Activated CD8-positive, alpha-beta T cell treated with anti-CD3 and anti-CD28 coated beads, Interleukin-2, amount 10 ng/mL, durations not matched to agents 7 days and 5 days (primary cell): ENCODE data around the gene TEX11. TPM values are rescaled to one million over a fixed set of nuclear protein-coding genes. Genes with fewer than 3 reads are reported as not detected.
"Not testable (repeated sequence)": the region's sequence is repeated elsewhere in the genome, so short reads cannot be mapped to it uniquely, and the experiment has no call there.

ENCODE experiments used
- ATAC-seq: fragments of 150-1000 bp; cut with Tn5 transposase; one replicate; pipeline ENCODE4 v1.10.0; 2021; ENCODE audit warnings: moderate library complexity
- CTCF ChIA-PET: fragments of 350-600 bp; sonication (Branson Sonifier 250); formaldehyde crosslinking; loops from one replicate; lab custom pipeline; 2021; ENCODE audit warnings: antibody characterized with exemption; lab: Charles Lee
- POLR2A ChIA-PET: fragments of 350-600 bp; sonication (Branson Sonifier 250); formaldehyde crosslinking; loops from one replicate; lab custom pipeline; 2021; ENCODE audit warnings: antibody characterized with exemption; lab: Charles Lee
- DNase-seq: peaks from one replicate; pipeline ENCODE4 v3.0.0-alpha.2; 2020
- H3K27ac Mint-ChIP-seq: one replicate; pipeline ENCODE4 v1.8.0; 2021; ENCODE audit warnings: mild to moderate bottlenecking, mixed read lengths
- H3K27me3 Mint-ChIP-seq: one replicate; pipeline ENCODE4 v1.8.0; 2021; ENCODE audit warnings: low read depth, mixed read lengths
- H3K36me3 Mint-ChIP-seq: one replicate; pipeline ENCODE4 v1.8.0; 2021; ENCODE audit warnings: low read depth, mixed read lengths
- H3K4me1 Mint-ChIP-seq: one replicate; pipeline ENCODE4 v1.8.0; 2021; ENCODE audit warnings: low read depth, mixed read lengths
- H3K4me3 Mint-ChIP-seq: one replicate; pipeline ENCODE4 v1.8.0; 2021; ENCODE audit warnings: mild to moderate bottlenecking, mixed read lengths
- H3K9me3 Mint-ChIP-seq: one replicate; pipeline ENCODE4 v1.8.0; 2022; ENCODE audit warnings: mixed read lengths; ENCODE audit not compliant: insufficient read depth
- total RNA-seq, 2 experiments: library from RNA; stranded (reverse); gene quantifications; one replicate each; pipeline ENCODE4 v1.2.3, GENCODE V29; 2021

The TEX11 gene
- total RNA-seq, 2 experiments from 2014 or later, result not detected

- H3K36me3 Mint-ChIP-seq, result no peaks in the 10 kb centered on the region
- no peak overlapping the region for H3K4me3 Mint-ChIP-seq
- DNase-seq, result no peak
- ATAC-seq, result no peak
- POLR2A ChIA-PET, result no interaction called here
- CTCF ChIA-PET, result interaction anchor here (1.2 to 2.4 kb wide), 4 partner anchors 29 to 121 kb away, joined by 3 to 13 read pairs (median 8); no protein-coding TSS in a partner anchor
- no peaks in the 10 kb centered on the region for H3K9me3 Mint-ChIP-seq
- H3K27ac Mint-ChIP-seq, result no peak overlapping the region
- peaks cover 10% of the 10 kb centered on the region for H3K4me1 Mint-ChIP-seq
- peaks cover 9% of the 10 kb centered on the region for H3K27me3 Mint-ChIP-seq
These were observed 353.6 kb downstream of the TEX11 start for GRCh38 chrX:70554948-70555347.

- Mint-ChIP-seq H3K36me3 (no peaks in the 10 kb centered on the region), H3K27me3 (peaks cover 10% of the 10 kb centered on the region), H3K9me3 (no peaks in the 10 kb centered on the region), H3K4me1 (peaks cover 10% of the 10 kb centered on the region), H3K4me3 (no peak overlapping the region), H3K27ac (no peak overlapping the region)
- ChIA-PET POLR2A (no interaction called here), CTCF (interaction anchor here (1.2 to 2.4 kb wide), 6 partner anchors 25 to 121 kb away, joined by 3 to 13 read pairs (median 6); no protein-coding TSS in a partner anchor)
- no peak for ATAC-seq
- no peak for DNase-seq
These were observed 354.0 kb downstream of the TEX11 start for GRCh38 chrX:70554523-70554922.

GRCh38 chrX:70554081-70554480 is 354.4 kb downstream of the TEX11 start:
- H3K9me3 Mint-ChIP-seq, result no peaks in the 10 kb centered on the region
- POLR2A ChIA-PET, result no interaction called here
- H3K4me3 Mint-ChIP-seq, result no peak overlapping the region
- CTCF ChIA-PET, result interaction anchor here (1.2 to 2.4 kb wide), 6 partner anchors 25 to 121 kb away, joined by 3 to 13 read pairs (median 6); no protein-coding TSS in a partner anchor
- peaks cover 10% of the 10 kb centered on the region for H3K27me3 Mint-ChIP-seq
- ATAC-seq, result no peak
- DNase-seq, result no peak
- no peak overlapping the region for H3K27ac Mint-ChIP-seq
- no peaks in the 10 kb centered on the region for H3K36me3 Mint-ChIP-seq
- peaks cover 10% of the 10 kb centered on the region for H3K4me1 Mint-ChIP-seq

- POLR2A ChIA-PET, result interaction anchor here (0.5 kb wide), 1 partner anchor 167 kb away, joined by 3 read pairs; no protein-coding TSS in a partner anchor
- H3K9me3 Mint-ChIP-seq, result no peaks in the 10 kb centered on the region
- ATAC-seq (no peak), DNase-seq (no peak)
- H3K4me3 Mint-ChIP-seq, result no peak overlapping the region
- H3K4me1 Mint-ChIP-seq, result peaks cover 10% of the 10 kb centered on the region
- no peaks in the 10 kb centered on the region for H3K36me3 Mint-ChIP-seq
- no peak overlapping the region for H3K27ac Mint-ChIP-seq
- CTCF ChIA-PET, result interaction anchor here (1.2 to 2.4 kb wide), 6 partner anchors 24 to 120 kb away, joined by 3 to 13 read pairs (median 6); no protein-coding TSS in a partner anchor
- peaks cover 8% of the 10 kb centered on the region for H3K27me3 Mint-ChIP-seq
These were observed 355.0 kb downstream of the TEX11 start for GRCh38 chrX:70553516-70553915.

GRCh38 chrX:70552130-70552704 is 356.3 kb downstream of the TEX11 start:
- H3K4me1 Mint-ChIP-seq, result peaks cover 10% of the 10 kb centered on the region
- ATAC-seq (no peak), DNase-seq (no peak)
- CTCF ChIA-PET, result no interaction called here
- no peak overlapping the region for H3K27ac Mint-ChIP-seq
- POLR2A ChIA-PET, result no interaction called here
- H3K4me3 Mint-ChIP-seq, result no peak overlapping the region
- H3K27me3 Mint-ChIP-seq, result peaks cover 6% of the 10 kb centered on the region
- no peaks in the 10 kb centered on the region for H3K9me3 Mint-ChIP-seq
- H3K36me3 Mint-ChIP-seq, result no peaks in the 10 kb centered on the region

GRCh38 chrX:70549429-70549828 is 359.1 kb downstream of the TEX11 start:
- ATAC-seq (no peak), DNase-seq (no peak)
- Mint-ChIP-seq H3K36me3 (no peaks in the 10 kb centered on the region), H3K4me1 (peaks cover 10% of the 10 kb centered on the region), H3K27ac (no peak overlapping the region), H3K4me3 (no peak overlapping the region), H3K27me3 (peaks cover 5% of the 10 kb centered on the region), H3K9me3 (no peaks in the 10 kb centered on the region)
- CTCF ChIA-PET, result no interaction called here
- POLR2A ChIA-PET, result no interaction called here

- DNase-seq, result no peak
- no peaks in the 10 kb centered on the region for H3K4me1 Mint-ChIP-seq
- no peak overlapping the region for H3K27ac Mint-ChIP-seq
- ATAC-seq, result no peak
- ChIA-PET CTCF (no interaction called here), POLR2A (no interaction called here)
- no peaks in the 10 kb centered on the region for H3K9me3 Mint-ChIP-seq
- no peaks in the 10 kb centered on the region for H3K36me3 Mint-ChIP-seq
- peaks cover 12% of the 10 kb centered on the region for H3K27me3 Mint-ChIP-seq
- H3K4me3 Mint-ChIP-seq, result no peak overlapping the region
These were observed 373.3 kb downstream of the TEX11 start for GRCh38 chrX:70535198-70535597.

- POLR2A ChIA-PET, result no interaction called here
- Mint-ChIP-seq H3K4me1 (peaks cover 9% of the 10 kb centered on the region), H3K36me3 (no peaks in the 10 kb centered on the region), H3K27ac (no peak overlapping the region), H3K4me3 (no peak overlapping the region), H3K27me3 (no peaks in the 10 kb centered on the region), H3K9me3 (no peaks in the 10 kb centered on the region)
- ATAC-seq, result no peak
- CTCF ChIA-PET, result no interaction called here
- no peak for DNase-seq
These were observed 380.7 kb downstream of the TEX11 start for GRCh38 chrX:70527610-70528345.

GRCh38 chrX:70527053-70527452 is 381.5 kb downstream of the TEX11 start:
- ChIA-PET POLR2A (no interaction called here), CTCF (no interaction called here)
- ATAC-seq (no peak), DNase-seq (no peak)
- Mint-ChIP-seq H3K4me1 (peaks cover 9% of the 10 kb centered on the region), H3K4me3 (no peak overlapping the region), H3K27ac (no peak overlapping the region), H3K9me3 (no peaks in the 10 kb centered on the region), H3K36me3 (no peaks in the 10 kb centered on the region), H3K27me3 (no peaks in the 10 kb centered on the region)

GRCh38 chrX:70525733-70526132 is 382.8 kb downstream of the TEX11 start:
- CTCF ChIA-PET, result interaction anchor here (0.6 kb wide), 1 partner anchor 29 kb away, joined by 3 read pairs; no protein-coding TSS in a partner anchor
- Mint-ChIP-seq H3K4me1 (peaks cover 9% of the 10 kb centered on the region), H3K27ac (no peak overlapping the region)

GRCh38 chrX:70515692-70516091 is 392.8 kb downstream of the TEX11 start:
- POLR2A ChIA-PET, DNase-seq, H3K27ac Mint-ChIP-seq, H3K4me3 Mint-ChIP-seq, ATAC-seq, H3K36me3 Mint-ChIP-seq, CTCF ChIA-PET, H3K4me1 Mint-ChIP-seq, H3K9me3 Mint-ChIP-seq: not testable (repeated sequence)
- H3K27me3 Mint-ChIP-seq, result peaks cover 12% of the 10 kb centered on the region

More at GRCh38 chrX:70525733-70526132, 382.8 kb downstream of the TEX11 start:
- no peak for DNase-seq
- no peak for ATAC-seq
- Mint-ChIP-seq H3K4me3 (no peak overlapping the region), H3K27me3 (no peaks in the 10 kb centered on the region), H3K9me3 (no peaks in the 10 kb centered on the region), H3K36me3 (no peaks in the 10 kb centered on the region)
- POLR2A ChIA-PET, result no interaction called here

- H3K4me3 Mint-ChIP-seq, POLR2A ChIA-PET, H3K4me1 Mint-ChIP-seq, ATAC-seq, H3K36me3 Mint-ChIP-seq, DNase-seq, H3K27ac Mint-ChIP-seq, H3K9me3 Mint-ChIP-seq, CTCF ChIA-PET: not testable (repeated sequence)
- H3K27me3 Mint-ChIP-seq, result peaks cover 12% of the 10 kb centered on the region
These were observed 393.2 kb downstream of the TEX11 start for GRCh38 chrX:70515270-70515669.
